Eye (tissue), 1 donor: ENCODE results near the gene MORN4.
A peak's percentile ranks its signal among the peaks of the same experiment; 100 is the strongest.
"Not testable (repeated sequence)": the region's sequence is repeated elsewhere in the genome, so short reads cannot be mapped to it uniquely, and the experiment has no call there.

Experiments used
- DNase-seq: peaks from one replicate; pipeline ENCODE4 v3.0.0-alpha.2; 2015

Gene MORN4

DNA sequence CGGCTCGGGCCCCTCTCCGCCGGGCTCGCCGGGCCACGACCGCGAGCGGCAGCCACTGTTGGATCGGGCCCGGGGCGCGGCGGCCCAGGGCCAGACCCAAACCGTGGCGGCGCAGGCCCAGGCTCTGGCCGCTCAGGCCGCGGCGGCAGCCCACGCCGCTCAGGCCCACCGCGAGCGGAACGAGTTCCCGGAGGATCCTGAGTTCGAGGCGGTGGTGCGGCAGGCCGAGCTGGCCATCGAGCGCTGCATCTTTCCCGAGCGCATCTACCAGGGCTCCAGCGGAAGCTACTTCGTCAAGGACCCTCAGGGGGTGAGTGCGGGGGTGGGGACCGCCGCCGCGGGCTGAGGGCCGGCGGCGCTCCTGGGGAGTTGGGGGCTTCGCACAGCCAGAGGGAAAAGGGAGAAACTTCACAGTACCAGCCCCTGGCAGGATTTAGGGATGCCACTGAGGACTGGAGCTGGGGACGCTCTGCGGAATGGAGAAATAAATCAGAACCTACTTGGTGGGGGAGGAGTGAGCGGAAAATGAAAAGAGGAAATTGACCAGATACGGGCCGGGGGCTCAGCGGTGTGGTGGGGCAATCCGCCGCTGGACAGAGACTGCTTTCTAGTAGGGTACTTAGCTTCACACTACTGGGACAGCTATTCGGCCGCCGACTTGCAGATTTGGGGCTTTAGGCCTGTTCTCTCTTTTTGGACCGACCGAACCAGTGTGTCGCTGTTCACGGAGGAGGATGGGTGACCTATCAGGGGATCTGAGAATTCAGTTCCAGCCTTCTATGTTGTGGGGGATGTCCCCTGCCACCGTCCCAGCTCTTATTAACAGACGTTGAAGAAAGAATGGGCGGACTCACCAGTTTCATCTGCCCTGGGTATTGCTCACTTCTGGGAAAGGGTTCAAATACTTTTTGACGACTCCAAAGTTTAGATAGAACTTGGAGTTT lies 7.8 kb upstream of the MORN4 start:
- peak; percentile 75 for DNase-seq

DNA sequence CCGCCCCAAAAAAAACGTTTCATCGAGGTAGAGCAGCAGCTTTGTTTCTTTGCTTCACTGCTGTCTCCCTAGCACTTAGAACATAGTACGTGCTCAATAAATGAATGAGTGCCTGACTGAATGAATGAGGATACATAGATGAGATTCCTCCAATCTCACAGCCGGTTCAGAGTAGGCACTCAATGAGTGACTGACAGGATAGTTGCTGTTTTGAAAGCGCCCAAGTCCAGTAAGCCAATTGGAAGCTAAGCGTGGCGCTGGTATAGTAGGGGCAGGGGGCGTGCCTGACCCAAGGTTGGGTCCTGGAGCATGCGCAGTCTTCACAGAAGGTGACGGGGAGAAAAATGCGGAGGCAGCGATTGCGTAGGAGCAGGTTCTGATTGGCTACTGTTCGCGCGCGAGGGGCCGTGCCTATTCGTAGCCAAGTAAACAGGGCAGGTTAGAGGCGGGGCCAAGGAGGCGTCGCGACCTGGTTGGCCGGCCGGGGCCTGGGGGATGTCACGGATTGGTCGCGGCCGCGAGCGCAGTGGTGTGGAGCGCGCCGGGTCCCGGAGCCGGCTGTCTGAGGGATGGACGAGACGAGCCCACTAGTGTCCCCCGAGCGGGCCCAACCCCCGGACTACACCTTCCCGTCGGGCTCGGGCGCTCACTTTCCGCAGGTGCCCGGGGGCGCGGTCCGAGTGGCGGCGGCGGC lies 7.0 kb upstream of the MORN4 start, which contains the start of gene PI4K2A:
Gene PI4K2A, plus strand, starts transcription at position 498 of the 694 bp plus-strand sequence. Its CDS starts 72 bp downstream, at position 570.
- peak; percentile 100 for DNase-seq

DNA sequence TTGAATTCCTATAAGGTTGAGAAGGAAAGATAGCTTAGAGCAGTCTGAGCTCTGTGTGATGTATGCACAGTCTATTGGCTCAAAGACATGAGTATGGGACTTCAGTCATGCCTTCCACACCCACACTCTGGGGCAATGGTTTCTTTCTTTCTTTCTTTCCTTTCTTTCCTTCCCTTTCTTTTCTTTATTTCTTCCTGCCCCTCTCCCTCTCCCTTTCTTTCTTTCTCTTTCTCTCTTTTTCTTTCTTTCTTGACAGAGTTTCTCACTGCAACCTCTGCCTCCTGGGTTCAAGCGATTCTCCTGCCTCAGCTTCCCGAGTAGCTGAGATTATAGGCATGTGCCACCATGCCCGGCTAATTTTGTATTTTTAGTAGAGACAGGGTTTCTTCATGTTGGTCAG lies 5.8 kb upstream of the MORN4 start:
- DNase-seq = not testable (repeated sequence)

DNA sequence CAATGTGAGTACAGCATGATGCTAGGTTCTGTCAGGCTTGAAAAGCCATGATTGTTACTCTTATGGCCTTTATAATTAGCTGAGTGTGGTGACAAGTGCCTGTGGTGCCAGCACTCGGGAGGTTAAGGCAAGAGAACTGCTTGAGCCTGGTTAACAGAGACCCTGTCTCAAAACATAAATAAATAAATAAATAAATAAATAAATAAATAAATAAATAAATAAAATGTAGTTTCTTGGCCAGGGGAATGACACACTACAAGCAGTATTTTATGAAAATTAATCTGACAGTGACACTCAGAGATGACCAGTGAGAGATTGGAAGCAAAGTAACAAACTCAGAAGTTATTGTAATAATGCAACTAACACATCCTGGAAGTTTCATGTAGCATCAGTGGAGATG lies 2.3 kb upstream of the MORN4 start:
- no peak for DNase-seq

DNA sequence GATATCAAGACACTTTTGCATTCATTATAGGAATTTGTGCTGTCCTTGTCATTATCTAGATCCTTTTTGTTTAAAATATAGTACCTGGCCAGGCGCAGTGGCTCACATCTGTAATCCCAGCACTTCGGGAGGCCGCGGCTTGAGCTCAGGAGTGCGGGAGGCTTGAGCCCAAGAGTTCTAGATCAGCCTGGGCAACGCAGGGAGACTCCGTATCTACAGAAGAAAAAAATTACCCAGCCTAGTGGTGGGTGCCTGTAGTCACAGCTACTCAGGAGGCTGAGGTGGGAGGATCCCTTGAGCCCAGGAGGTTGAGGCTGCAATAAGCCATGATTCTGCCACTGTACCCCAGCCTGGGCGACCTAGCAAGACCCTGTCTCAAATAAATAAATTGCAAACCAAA lies 621 bp upstream of the MORN4 start:
- DNase-seq = no peak

DNA sequence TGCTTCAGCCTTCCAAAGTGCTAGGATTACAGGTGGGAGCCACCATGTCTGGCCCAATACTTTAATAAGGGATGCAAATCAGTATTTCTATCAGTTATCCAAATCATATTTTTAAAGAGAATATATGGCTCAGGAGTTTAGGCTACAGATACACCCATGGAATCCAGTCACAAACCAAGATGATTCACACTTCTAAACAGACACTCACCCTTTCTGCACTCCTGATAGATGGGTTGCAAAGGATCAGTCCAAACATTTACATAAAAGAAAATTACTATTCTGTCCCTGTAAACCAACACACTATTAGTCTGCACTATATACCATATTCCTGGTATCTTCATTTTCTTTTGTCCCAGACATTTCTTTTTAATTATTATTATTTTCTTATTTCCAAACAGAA lies 2.2 kb downstream of the MORN4 start:
- DNase-seq = no peak

DNA sequence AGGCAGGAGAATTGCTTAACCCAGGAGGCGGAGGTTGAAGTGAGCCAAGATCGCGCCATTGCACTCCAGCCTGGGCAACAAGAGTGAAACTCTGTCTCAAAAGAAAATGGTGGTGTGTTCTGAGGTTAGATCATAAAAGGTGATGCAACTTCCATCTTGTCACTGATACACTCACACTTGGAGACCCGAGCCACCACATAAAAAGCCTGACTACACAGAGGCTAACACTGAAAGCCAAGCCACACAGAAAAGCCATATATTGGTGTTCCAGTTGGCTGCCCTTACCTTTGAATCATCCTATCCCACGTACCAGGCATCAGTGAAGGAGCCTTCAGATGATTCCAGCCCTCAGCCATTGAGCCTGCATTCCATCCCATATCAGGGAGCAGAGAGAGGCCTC lies 4.0 kb downstream of the MORN4 start:
- DNase-seq = no peak

DNA sequence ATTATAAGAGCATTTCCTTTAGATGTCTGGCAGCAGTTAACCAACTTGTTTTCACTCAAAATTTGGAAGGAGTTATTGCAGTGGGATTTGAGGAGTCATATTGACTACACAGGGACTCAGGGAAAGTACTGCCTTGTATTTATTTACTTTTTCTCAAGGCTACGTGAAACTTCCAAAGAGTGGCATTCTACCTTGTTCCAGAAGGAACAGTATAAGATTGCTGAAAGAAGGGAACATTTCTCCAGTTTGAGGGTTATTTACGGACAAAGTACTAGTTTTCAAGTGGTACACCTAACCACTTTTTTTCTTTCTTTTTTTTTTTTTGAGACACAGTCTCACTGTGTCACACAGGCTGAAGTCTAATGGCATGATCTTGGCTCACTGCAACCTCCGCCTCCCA lies 5.1 kb downstream of the MORN4 start:
- no peak for DNase-seq

DNA sequence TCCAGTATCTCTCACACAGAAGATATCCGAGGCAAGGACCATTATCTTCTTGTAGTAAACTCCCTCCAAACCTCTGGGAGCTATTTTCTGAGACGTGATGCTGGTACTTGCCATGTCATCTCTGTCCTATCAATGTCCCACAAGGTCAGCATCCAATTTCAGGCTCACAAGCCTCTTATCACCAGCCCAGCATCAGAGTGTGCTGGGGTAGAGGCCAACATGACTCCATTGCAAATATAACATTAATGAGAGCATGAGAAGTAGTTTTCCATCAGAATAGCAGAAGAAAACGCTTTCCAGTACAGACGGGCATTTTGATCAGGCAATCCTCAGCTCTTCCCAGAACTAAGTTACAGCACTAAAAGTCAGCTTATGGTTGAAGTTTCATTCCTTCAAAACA lies 5.6 kb downstream of the MORN4 start:
- DNase-seq = no peak

DNA sequence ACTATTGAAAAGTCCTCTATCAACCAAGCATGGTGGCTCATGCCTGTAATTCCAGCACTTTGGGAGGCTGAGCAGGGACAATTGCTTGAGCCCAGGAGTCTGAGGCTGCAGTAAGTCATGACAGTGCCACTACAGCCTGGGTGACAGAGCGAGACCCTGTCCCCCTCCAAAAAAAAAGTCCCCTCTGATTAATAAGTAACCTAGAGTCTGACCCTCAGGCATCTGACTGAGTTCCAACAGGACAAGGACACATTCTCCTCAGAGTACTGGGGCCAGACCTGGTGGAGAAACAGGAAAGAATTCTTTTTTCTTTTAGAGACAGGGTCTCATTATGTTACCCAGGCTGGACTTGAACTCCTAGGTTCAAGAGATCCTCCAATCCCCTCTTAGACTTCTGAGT lies 10.0 kb downstream of the MORN4 start:
- DNase-seq = no peak

DNA sequence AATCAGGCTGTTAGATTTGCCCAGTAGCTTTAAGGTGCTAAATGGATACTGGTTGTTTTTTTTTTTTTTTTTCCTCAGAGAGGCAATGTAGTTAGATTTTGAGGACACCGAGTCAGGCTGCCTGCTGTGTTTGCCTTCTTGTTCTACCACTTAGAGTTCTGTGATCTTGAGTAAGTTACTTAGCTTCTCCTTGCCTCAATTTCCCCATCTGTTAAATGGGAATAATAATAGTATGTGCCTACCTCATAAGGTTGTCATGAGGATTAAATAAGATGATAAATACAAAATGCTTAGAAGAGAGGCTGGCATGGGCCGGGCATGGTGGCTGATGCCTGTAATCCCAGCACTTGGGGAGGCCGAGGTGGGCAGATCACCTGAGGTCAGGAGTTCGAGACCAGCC lies 14.6 kb downstream of the MORN4 start:
- DNase-seq = no peak

DNA sequence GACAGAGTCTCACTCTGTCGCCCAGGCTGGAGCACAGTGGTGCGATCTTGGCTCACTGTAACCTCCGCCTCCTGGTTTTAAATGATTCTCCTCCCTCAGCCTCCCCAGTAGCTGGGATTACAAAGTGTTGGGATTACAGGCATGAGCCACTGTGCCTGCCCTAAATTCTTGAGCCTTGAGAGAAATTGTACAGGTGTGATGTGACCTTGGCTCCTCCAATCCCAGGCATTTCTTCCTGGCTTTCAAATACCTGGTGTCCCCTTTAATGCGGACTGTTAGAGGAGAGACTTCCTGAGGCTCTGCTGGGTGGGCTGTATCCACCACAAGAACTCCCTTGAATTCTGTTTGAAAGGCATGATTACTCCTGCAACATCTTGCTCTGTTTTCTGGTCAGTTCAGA lies 15.0 kb downstream of the MORN4 start:
- DNase-seq = no peak

DNA sequence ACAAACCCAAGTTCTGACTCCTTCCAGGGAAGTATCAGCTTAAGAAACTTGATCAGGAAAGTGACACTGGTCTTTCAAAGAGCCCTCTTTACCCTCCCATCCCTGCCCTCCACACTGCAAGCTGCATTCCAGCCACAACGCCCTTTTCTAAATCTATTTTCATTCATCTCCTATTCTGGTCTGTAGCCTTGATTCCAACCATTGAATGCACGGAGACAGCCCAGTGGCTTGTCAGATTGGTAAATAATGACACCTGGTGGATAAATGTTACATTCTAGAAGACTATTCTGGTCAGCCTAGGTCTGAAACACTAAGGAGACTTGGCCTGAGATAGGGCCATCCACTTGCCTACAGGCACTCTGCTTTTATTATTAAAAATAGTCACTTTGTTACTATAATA lies 20.9 kb downstream of the MORN4 start:
- DNase-seq = peak; percentile 12

DNA sequence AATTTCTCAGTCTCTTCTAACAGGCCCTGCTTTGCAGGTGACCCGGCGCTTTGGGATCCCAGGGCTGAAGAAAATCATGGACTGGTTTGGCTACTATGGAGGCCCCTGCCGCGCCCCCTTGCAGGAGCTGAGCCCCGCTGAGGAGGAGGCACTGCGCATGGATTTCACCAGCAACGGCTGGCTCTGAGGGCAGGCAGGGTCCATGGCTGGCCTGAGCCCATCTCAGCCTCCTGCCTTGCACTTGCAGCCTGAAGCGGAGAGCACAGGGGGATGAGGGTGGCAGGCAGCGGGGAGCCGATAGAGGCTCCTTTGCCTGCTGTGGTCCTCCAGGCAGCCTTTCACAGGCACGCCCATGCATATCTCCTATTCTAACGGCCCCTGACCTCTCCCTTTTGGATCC lies 21.8 kb downstream of the MORN4 start:
- no peak for DNase-seq

DNA sequence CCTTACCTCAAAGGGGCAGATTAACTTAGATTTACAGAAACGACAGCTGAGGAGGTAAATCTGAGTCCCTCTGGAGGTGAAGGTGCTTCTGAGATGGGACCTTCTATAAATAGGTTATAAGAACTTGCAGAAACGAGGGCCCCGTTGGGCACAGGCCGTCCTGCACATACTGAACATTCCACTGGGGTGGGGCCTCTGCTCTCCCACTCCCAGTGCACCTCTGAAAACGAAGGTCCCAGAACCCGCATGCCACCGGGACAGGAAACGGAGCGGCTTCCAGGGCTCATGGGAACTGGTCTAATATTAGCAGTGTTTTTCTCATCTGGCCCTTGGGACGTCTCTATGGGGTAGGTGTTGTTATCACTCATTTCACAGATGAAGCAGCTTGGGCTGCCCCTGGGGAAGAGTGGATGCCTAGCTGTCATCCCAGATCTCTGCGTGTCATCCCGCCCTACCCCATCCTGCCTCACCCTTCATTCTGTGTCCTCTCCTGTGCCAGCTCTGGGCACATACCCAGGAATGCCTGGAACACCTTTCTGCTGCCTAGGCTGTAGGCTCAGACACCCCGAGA lies 24.2 kb downstream of the MORN4 start:
- no peak for DNase-seq

DNA sequence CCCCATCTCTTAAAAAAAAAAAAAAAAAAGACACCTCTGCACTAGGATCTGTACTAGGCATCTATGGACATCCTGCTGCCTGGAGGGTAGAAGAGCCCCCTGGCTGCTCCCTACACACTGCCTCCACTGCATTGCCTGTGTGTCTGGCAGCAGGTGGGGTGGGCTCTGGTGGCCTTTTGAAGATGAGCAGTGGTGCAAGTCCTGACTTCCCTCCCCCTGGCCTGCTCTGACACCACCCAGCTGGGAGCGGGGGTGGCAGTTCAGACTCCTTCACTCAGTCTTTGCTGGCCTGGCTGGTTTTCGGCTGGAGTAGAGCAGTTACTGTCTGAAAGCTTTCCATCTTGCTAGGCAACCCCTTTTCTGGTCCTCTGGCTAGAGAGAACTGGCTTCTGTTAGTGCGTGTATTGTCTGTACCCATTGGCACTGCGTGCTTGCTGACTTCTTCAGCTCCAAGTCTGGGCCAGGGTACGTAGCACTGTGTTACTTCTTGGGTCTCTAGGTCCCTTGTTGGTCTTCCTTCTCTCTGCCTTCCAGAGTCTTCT lies 26.1 kb downstream of the MORN4 start:
- no peak for DNase-seq

DNA sequence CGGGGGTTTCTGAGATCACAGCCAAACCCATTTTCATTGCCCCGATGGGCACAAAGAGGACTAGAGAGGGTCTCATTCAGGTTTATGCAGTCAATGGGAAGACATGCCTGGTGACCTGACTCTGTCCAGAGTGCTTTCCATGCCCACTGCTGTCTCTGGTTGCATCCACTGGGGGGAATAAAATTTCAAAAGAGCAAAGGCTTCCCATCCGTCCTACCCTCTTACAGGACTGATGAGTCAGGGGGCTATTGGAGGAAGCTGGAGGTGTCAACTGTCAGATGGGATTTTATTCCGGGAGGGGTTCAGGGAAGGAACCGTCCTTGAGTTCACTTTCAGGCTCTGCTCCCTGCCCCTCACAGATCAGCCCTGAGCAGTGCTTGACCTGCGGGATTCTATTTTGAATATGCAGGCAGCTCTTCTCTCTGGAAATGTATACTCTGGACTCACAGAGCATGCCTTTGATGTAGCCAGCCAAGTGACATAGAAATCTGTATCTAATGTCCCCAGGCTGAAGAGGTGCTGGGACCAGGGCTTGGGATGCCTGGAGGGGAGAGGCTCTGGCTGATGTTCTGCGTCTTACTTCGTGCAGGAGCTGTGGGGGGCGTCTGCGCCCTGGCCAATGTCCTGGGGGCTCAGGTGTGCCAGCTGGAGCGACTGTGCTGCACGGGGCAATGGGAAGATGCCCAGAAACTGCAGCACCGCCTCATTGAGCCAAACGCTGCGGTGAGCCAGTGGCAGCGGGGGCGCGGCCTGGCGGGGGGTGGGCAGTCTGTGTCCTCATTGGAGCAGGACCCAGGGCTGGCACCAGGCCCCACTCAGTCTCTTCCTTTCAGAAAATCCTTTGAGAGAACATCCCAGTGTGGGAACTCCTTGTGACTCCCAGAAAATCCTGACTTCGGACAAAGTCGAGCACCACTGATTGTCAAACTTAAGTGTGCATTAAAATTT lies 31.8 kb downstream of the MORN4 start:
- no peak for DNase-seq

DNA sequence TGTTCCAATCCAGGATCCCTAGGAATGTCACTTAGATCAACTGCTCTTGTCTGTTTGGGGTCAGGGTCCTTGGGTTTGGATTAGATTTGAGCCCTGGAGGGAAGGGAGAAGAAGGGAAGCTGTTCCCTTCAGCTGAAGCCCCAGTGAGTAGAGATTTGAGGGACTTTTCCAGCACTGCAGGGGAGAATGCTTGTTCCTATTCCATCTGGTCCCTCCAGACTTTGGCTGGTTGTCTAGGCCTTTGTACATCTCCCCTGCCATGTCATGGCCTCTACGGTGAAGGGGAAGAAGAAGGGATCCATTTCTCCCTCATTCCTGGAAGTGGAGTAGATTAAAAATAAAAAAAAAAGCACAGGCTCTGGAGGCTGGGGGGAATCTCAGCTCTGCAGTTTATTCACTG lies 32.7 kb downstream of the MORN4 start:
- no peak for DNase-seq

DNA sequence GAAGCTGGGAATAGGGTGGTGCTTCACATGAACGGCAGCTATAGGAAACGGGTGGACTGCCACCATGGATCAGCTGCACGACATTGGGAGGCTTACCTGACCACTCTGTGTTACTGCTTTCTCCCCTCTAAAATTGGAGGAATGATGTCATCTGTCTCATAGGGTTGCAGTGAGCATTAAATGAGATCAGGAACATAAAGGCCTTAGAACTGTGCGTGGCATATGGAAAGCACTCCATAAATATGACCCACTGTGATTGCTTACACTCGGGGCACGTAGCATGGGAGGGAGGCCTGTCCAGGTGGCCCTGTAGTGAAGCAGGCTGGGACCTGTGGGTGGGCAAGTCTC lies 34.1 kb downstream of the MORN4 start:
- DNase-seq = no peak

DNA sequence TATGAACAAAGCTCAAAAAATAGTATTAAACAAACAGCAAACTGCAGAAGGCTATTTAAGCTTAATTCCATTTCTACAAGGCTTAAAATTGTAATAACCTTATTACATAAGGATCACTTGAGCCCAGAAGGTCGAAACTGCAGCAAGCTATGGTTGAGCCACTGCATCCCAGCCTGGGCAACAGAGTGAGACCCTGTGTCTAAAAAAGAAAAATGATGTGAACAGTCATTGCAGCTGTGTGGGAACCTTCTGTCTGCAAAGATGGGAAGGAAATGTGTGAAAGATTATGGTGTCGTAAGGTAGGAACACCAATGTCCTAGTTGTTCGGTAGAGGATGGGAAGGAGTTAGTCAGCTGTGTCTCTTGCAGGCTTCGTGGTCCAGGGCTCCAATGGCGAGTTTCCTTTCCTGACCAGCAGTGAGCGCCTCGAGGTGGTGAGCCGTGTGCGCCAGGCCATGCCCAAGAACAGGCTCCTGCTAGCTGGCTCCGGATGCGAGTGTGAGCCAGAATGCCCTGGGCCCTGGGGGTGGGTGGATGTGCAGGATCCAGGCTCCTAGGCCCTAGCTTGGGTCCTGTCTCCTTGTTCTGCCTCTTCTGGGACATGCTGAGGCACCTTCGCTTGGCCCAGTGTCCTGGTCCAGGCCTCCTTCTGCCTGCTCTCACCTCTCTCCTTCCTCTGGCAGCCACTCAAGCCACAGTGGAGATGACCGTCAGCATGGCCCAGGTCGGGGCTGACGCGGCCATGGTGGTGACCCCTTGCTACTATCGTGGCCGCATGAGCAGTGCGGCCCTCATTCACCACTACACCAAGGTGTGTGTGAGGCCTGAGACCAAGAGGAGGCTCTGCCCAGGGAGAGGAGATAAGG lies 34.7 kb downstream of the MORN4 start:
- DNase-seq = no peak

DNA sequence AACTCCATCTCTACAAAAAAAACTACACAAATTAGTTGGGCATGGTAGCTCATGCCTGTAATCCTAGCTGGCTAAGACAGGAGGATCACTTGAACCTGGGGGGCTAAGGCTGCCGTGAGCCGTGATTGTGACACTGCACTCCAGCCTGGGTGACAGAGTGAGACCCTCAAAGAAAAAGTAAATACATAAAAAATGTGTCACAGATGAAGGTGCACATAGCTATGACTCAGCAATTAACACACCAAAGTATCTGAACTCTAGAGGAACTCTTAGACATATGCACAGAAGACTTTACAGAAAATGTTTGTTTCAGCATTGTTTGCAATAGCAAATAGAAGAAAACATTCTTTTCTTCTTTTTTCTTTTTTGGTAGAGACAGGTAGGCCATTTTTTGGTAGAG lies 35.5 kb downstream of the MORN4 start:
- DNase-seq = no peak
